Nephron (organoid): ENCODE measurements around the gene CCNH.

Experiments used
- H3K27ac Mint-ChIP-seq, 3 experiments: 2 replicates each; pipeline ENCODE4 v1.8.0; 2020; ENCODE audit warnings: mixed read lengths in 3 of 3, mild to moderate bottlenecking in 2 of 3, moderate library complexity in 1 of 3
- H3K27me3 Mint-ChIP-seq: 2 replicates; pipeline ENCODE4 v1.8.0; 2021; ENCODE audit warnings: low read depth, mild to moderate bottlenecking, moderate library complexity, mixed read lengths
- H3K36me3 Mint-ChIP-seq: 2 replicates; pipeline ENCODE4 v1.8.0; 2020; ENCODE audit warnings: low read depth, mixed read lengths
- H3K4me1 Mint-ChIP-seq: 2 replicates; pipeline ENCODE4 v1.8.0; 2020; ENCODE audit warnings: mixed read lengths
- H3K4me3 Mint-ChIP-seq, 3 experiments: 2 replicates each; pipeline ENCODE4 v1.8.0; 2020; ENCODE audit warnings: mild to moderate bottlenecking in 3 of 3, mixed read lengths in 3 of 3, moderate library complexity in 2 of 3
- H3K9me3 Mint-ChIP-seq: 2 replicates; pipeline ENCODE4 v1.8.0; 2020; ENCODE audit warnings: mixed read lengths
- CTCF ChIP-seq, 3 experiments: fragments of 200-600 bp; sonication (generic); IDR thresholded peaks; one replicate each; pipeline ENCODE4 v1.5.0; 2021; ENCODE audit warnings: antibody characterized with exemption in 3 of 3; ENCODE audit not compliant: unreplicated experiment in 3 of 3

The CCNH gene

GRCh38 chr5:87403409-87403808 is 9.3 kb downstream of the CCNH start:
- Mint-ChIP-seq H3K4me1 (no peaks in the 10 kb centered on the region), H3K9me3 (peaks cover 3% of the 10 kb centered on the region), H3K4me3 (no peak overlapping the region), H3K27ac (no peak overlapping the region), H3K36me3 (peaks cover 75% of the 10 kb centered on the region), H3K27me3 (no peaks in the 10 kb centered on the region)
- TF ChIP-seq CTCF (IDR thresholded peaks at IDR 0.05; ENCODE audit: unreplicated experiment in 3 of 3): no peak

- Mint-ChIP-seq H3K27me3 (no peaks in the 10 kb centered on the region), H3K9me3 (peaks cover 3% of the 10 kb centered on the region), H3K4me3 (no peak overlapping the region), H3K4me1 (no peaks in the 10 kb centered on the region), H3K36me3 (peaks cover 64% of the 10 kb centered on the region), H3K27ac (no peak overlapping the region)
- no peak for TF ChIP-seq CTCF (IDR thresholded peaks at IDR 0.05; ENCODE audit: unreplicated experiment in 3 of 3)
Observed at GRCh38 chr5:87401626-87402025, 11.1 kb downstream of the CCNH start.

GRCh38 chr5:87400305-87400899 is 12.3 kb downstream of the CCNH start:
- Mint-ChIP-seq H3K4me3 (no peak overlapping the region), H3K9me3 (peaks cover 3% of the 10 kb centered on the region), H3K27me3 (no peaks in the 10 kb centered on the region), H3K36me3 (peaks cover 57% of the 10 kb centered on the region), H3K27ac (no peak overlapping the region), H3K4me1 (no peaks in the 10 kb centered on the region)
- TF ChIP-seq CTCF (IDR thresholded peaks at IDR 0.05; ENCODE audit: unreplicated experiment in 3 of 3): peak; percentile 54 to 68 (median 54)

- no peak for TF ChIP-seq CTCF (IDR thresholded peaks at IDR 0.05; ENCODE audit: unreplicated experiment in 3 of 3)
- Mint-ChIP-seq H3K36me3 (peaks cover 60% of the 10 kb centered on the region), H3K9me3 (peaks cover 3% of the 10 kb centered on the region), H3K4me1 (no peaks in the 10 kb centered on the region), H3K27ac (no peak overlapping the region), H3K27me3 (no peaks in the 10 kb centered on the region), H3K4me3 (no peak overlapping the region)
Observed at GRCh38 chr5:87399720-87400119, 13.0 kb downstream of the CCNH start.

- H3K4me1 Mint-ChIP-seq: no peaks in the 10 kb centered on the region
- H3K27ac Mint-ChIP-seq: no peak overlapping the region
- H3K27me3 Mint-ChIP-seq: no peaks in the 10 kb centered on the region
- TF ChIP-seq CTCF (IDR thresholded peaks at IDR 0.05; ENCODE audit: unreplicated experiment in 3 of 3): no peak
- peaks cover 59% of the 10 kb centered on the region for H3K36me3 Mint-ChIP-seq
- H3K4me3 Mint-ChIP-seq: no peak overlapping the region
- H3K9me3 Mint-ChIP-seq: peaks cover 3% of the 10 kb centered on the region
Observed at GRCh38 chr5:87398981-87399614, 13.6 kb downstream of the CCNH start.
